PC-3 (cell line): ENCODE measurements around the gene ADK. TPM values are rescaled to one million over a fixed set of nuclear protein-coding genes. Genes with fewer than 3 reads are reported as not detected.
"Not testable (repeated sequence)": the region's sequence is repeated elsewhere in the genome, so short reads cannot be mapped to it uniquely, and the experiment has no call there.

Experiments used
- ATAC-seq: fragments of 200-7000 bp; cut with Tn5 transposase; 2 replicates; pipeline ENCODE4 v1.9.1; 2020; ENCODE audit warnings: mild to moderate bottlenecking, moderate library complexity
- BruUV-seq: library from RNA; stranded (reverse); fragments of 400-500 nt; replicated peaks from 2 replicates; lab custom pipeline; 2021; lab: Mats Ljungman, UMichigan
- CTCF ChIA-PET: fragments of 300-600 bp; sonication (Branson Sonifier 250); formaldehyde crosslinking; loops from one replicate; lab custom pipeline; 2022; ENCODE audit warnings: antibody characterized with exemption; lab: Charles Lee
- POLR2A ChIA-PET: fragments of 300-600 bp; sonication (Branson Sonifier 250); formaldehyde crosslinking; loops from one replicate; lab custom pipeline; 2022; ENCODE audit warnings: antibody characterized with exemption; ENCODE audit not compliant: unreplicated experiment; lab: Charles Lee
- DNase-seq: peaks from one replicate; pipeline ENCODE4 v3.0.0-alpha.2; 2015
- H2AFZ ChIP-seq: fragments of 300-600 bp; sonication (generic); 2 replicates; pipeline ENCODE4 v1.6.0; 2016; ENCODE audit warnings: antibody characterized with exemption, low read length
- H3F3A ChIP-seq: fragments of 300-600 bp; sonication (generic); one replicate; pipeline ENCODE4 v1.6.0; 2017; ENCODE audit warnings: antibody characterized with exemption, low read length, control low read depth, mild to moderate bottlenecking; ENCODE audit not compliant: unreplicated experiment
- H3K27ac ChIP-seq: fragments of 300-600 bp; sonication (generic); 2 replicates; pipeline ENCODE4 v1.5.1; 2016; ENCODE audit warnings: mild to moderate bottlenecking, low read length
- H3K27me3 ChIP-seq: fragments of 300-600 bp; sonication (generic); 2 replicates; pipeline ENCODE4 v1.6.1; 2016; ENCODE audit warnings: low read length, mixed read lengths
- H3K36me3 ChIP-seq: fragments of 300-600 bp; sonication (generic); 2 replicates; pipeline ENCODE4 v1.6.1; 2016; ENCODE audit warnings: low read depth, mixed run types, low read length, mixed read lengths
- H3K4me1 ChIP-seq: fragments of 300-600 bp; sonication (generic); 2 replicates; pipeline ENCODE4 v1.5.1; 2016; ENCODE audit warnings: low read length; ENCODE audit not compliant: insufficient read depth
- H3K4me2 ChIP-seq: fragments of 300-600 bp; sonication (generic); 2 replicates; pipeline ENCODE4 v1.6.0; 2016; ENCODE audit warnings: low read length
- H3K4me3 ChIP-seq: fragments of 300-600 bp; sonication (generic); 2 replicates; pipeline ENCODE4 v1.5.1; 2016; ENCODE audit warnings: mild to moderate bottlenecking, low read length, mixed read lengths
- H3K79me2 ChIP-seq: fragments of 300-600 bp; sonication (generic); 2 replicates; pipeline ENCODE4 v1.6.1; 2017; ENCODE audit warnings: low read length, mixed read lengths
- H3K9ac ChIP-seq: fragments of 300-600 bp; sonication (generic); 2 replicates; pipeline ENCODE4 v1.6.0; 2016; ENCODE audit warnings: mild to moderate bottlenecking, low read length
- H3K9me2 ChIP-seq: fragments of 300-600 bp; sonication (generic); replicated peaks from 2 replicates; pipeline ENCODE4 v1.6.1; 2016; ENCODE audit warnings: mixed run types, low read length, mixed read lengths
- H3K9me3 ChIP-seq: fragments of 300-600 bp; sonication (generic); 2 replicates; pipeline ENCODE4 v1.6.1; 2016; ENCODE audit warnings: low read length, mixed read lengths
- H4K20me1 ChIP-seq: fragments of 300-600 bp; sonication (generic); 2 replicates; pipeline ENCODE4 v1.6.1; 2016; ENCODE audit warnings: low read length, mixed read lengths
- EZH2 ChIP-seq: fragments of 300-600 bp; sonication (generic); IDR thresholded peaks from one replicate; pipeline ENCODE4 v1.6.1; 2017; ENCODE audit warnings: antibody characterized with exemption, mild to moderate bottlenecking, low read length; ENCODE audit not compliant: unreplicated experiment
- EZH2phosphoT487 ChIP-seq: fragments of 300-600 bp; sonication (generic); IDR thresholded peaks from 2 replicates; pipeline ENCODE4 v1.6.1; 2018; ENCODE audit warnings: mild to moderate bottlenecking, antibody characterized with exemption, low read length, borderline replicate concordance
- intact Hi-C: fragments of 100-400 bp; cut with micrococcal nuclease; formaldehyde crosslinking; loops from 2 replicates; pipeline ENCODE4 v1.9.0; 2023
- total RNA-seq: library from RNA; depleted of rRNA; stranded (reverse); fragments of >200 nt; gene quantifications from 2 replicates; pipeline ENCODE4 v1.2.3, GENCODE V29; 2014
- TF ChIP-seq, protein P1 (sequence below): fragments of 300-600 bp; sonication (generic); conservative IDR thresholded peaks from 2 replicates; pipeline ENCODE4 v1.5.1; 2017; ENCODE audit warnings: antibody characterized with exemption, low read depth, mild to moderate bottlenecking, low read length

The ADK gene
- total RNA-seq, 1 experiment from 2014 or later = 256 TPM

- BruUV-seq = no TSS peak
- intact Hi-C loops = no loop called here
- ChIA-PET CTCF (interaction anchor here (0.7 kb wide), 1 partner anchor 72 kb away, joined by 3 read pairs; no protein-coding TSS in a partner anchor), POLR2A (no interaction called here)
- H3K36me3 ChIP-seq = peaks cover 42% of the 10 kb centered on the region
- H3K4me2 ChIP-seq = no peak overlapping the region
- no peak for ATAC-seq
- TF ChIP-seq EZH2phosphoT487 (no peak), EZH2 (no peak)
- TF ChIP-seq, protein P1, sequence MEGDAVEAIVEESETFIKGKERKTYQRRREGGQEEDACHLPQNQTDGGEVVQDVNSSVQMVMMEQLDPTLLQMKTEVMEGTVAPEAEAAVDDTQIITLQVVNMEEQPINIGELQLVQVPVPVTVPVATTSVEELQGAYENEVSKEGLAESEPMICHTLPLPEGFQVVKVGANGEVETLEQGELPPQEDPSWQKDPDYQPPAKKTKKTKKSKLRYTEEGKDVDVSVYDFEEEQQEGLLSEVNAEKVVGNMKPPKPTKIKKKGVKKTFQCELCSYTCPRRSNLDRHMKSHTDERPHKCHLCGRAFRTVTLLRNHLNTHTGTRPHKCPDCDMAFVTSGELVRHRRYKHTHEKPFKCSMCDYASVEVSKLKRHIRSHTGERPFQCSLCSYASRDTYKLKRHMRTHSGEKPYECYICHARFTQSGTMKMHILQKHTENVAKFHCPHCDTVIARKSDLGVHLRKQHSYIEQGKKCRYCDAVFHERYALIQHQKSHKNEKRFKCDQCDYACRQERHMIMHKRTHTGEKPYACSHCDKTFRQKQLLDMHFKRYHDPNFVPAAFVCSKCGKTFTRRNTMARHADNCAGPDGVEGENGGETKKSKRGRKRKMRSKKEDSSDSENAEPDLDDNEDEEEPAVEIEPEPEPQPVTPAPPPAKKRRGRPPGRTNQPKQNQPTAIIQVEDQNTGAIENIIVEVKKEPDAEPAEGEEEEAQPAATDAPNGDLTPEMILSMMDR = no peak
- no peak overlapping the region for H3K4me3 ChIP-seq
- no peaks in the 10 kb centered on the region for H3K9me2 ChIP-seq
- peaks cover 61% of the 10 kb centered on the region for H3K79me2 ChIP-seq
- H2AFZ ChIP-seq = no peak overlapping the region
- H3K27me3 ChIP-seq = no peaks in the 10 kb centered on the region
- H3K4me1 ChIP-seq = 0 out of 2 replicates have a peak, but pooled peaks cover under 1% of the 10 kb centered on the region
- peaks cover 9% of the 10 kb centered on the region; the same call in 1 of the 2 replicates for H4K20me1 ChIP-seq
- H3K9ac ChIP-seq = no peak overlapping the region
- H3K27ac ChIP-seq = no peak overlapping the region
- H3K9me3 ChIP-seq = no peaks in the 10 kb centered on the region
- DNase-seq = no peak
- H3F3A ChIP-seq = peaks cover 4% of the 10 kb centered on the region
Observed at GRCh38 chr10:74140553-74140952, 10.5 kb upstream of the ADK start.

DNA sequence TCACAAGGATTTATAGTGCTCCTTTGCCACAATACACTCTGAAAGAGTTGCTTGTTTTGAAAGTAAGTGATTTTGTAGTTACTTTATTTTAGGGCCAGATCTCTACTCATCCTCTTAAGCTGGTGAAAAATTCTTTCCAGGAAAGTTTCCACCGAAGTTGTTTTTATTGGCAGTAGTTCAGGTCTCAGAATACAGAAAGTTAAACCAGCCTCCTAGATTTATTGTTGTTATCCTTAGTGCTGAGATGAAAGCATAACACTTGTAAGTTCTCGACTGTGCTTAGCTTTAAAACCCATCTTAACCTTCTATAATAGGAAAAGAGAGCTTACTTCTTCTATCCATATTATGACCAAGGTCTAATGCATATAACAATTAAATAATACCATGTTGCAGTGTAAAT is 5.9 kb upstream of the ADK start:
- H3K27ac ChIP-seq = no peak overlapping the region
- intact Hi-C loops = no loop called here
- peaks cover 97% of the 10 kb centered on the region for H3K79me2 ChIP-seq
- H4K20me1 ChIP-seq = peaks cover 28% of the 10 kb centered on the region
- ATAC-seq (peak; percentile 22), DNase-seq (peak; percentile 52)
- no peak for TF ChIP-seq EZH2
- TF ChIP-seq, protein P1 = no peak
- no peak for TF ChIP-seq EZH2phosphoT487
- no peaks in the 10 kb centered on the region for H3K27me3 ChIP-seq
- H2AFZ ChIP-seq = no peak overlapping the region
- BruUV-seq = no TSS peak
- peaks cover 26% of the 10 kb centered on the region for H3K36me3 ChIP-seq
- no peaks in the 10 kb centered on the region for H3K9me3 ChIP-seq
- no peak overlapping the region for H3K4me3 ChIP-seq
- POLR2A ChIA-PET = interaction anchor here (0.6 kb wide), 2 partner anchors 70 to 264 kb away, joined by 3 to 5 read pairs; no protein-coding TSS in a partner anchor
- H3F3A ChIP-seq = peaks cover 4% of the 10 kb centered on the region
- no peaks in the 10 kb centered on the region for H3K9me2 ChIP-seq
- CTCF ChIA-PET = interaction anchor here (0.7 to 1.2 kb wide), 2 partner anchors 68 to 89 kb away, joined by 3 to 7 read pairs; no protein-coding TSS in a partner anchor
- H3K4me2 ChIP-seq = no peak overlapping the region
- peaks cover 15% of the 10 kb centered on the region for H3K4me1 ChIP-seq
- H3K9ac ChIP-seq = no peak overlapping the region

DNA sequence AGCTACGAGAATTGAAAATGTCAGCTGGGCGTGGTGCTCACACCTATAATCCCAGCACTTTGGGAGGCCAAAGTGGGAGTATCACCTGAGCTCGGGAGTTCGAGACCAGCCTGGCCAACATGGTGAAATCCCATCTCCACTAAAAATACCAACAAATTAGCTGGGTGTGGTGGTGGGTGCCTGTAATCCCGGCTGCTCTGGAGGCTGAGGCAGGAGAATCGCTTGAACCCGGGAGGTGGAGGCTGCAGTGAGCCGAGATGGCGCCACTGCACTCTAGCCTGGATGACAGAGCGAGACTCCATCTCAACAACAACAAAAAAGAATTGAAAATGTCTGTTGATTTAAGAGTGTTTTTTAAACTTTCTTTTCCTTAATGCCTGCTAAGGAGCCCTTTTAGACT is 4.0 kb upstream of the ADK start:
- intact Hi-C loops, H3K27me3 ChIP-seq, H3K9ac ChIP-seq, H3K4me2 ChIP-seq, H3K27ac ChIP-seq, H3F3A ChIP-seq, H3K4me3 ChIP-seq, ATAC-seq, H2AFZ ChIP-seq, DNase-seq, BruUV-seq, H3K9me3 ChIP-seq, H3K9me2 ChIP-seq: not testable (repeated sequence)
- Histone ChIP-seq H4K20me1 (peaks cover 24% of the 10 kb centered on the region), H3K36me3 (peaks cover 23% of the 10 kb centered on the region), H3K4me1 (peaks cover 17% of the 10 kb centered on the region), H3K79me2 (peaks cover 94% of the 10 kb centered on the region)
- ChIA-PET POLR2A (interaction anchor here (0.6 kb wide), 2 partner anchors 20 to 37 kb away, joined by 3 to 9 read pairs; no protein-coding TSS in a partner anchor), CTCF (interaction anchor here (0.6 kb wide), 2 partner anchors 87 to 299 kb away, joined by 4 to 7 read pairs; no protein-coding TSS in a partner anchor)
